GM12878 (cell line): ENCODE data around the gene PTPRC. TPM values are rescaled to one million over a fixed set of nuclear protein-coding genes. Genes with fewer than 3 reads are reported as not detected.

Experiments used
- ATAC-seq: fragments of 200-7000 bp; cut with Tn5 transposase; 3 replicates; pipeline ENCODE4 v1.9.1; 2020; ENCODE audit warnings: mild to moderate bottlenecking, moderate library complexity
- BruUV-seq: library from RNA; stranded (reverse); fragments of 400-500 nt; replicated peaks from 2 replicates; lab custom pipeline; 2021; lab: Mats Ljungman, UMichigan
- CTCF ChIA-PET: fragments of 300-600 bp; sonication (Branson Sonifier 250); formaldehyde crosslinking; extraction: SDS; loops from one replicate; lab custom pipeline; 2021; ENCODE audit warnings: inconsistent platforms; lab: Yijun Ruan, JAX
- POLR2A ChIA-PET: fragments of 350-600 bp; formaldehyde crosslinking; extraction: SDS; loops from one replicate; lab custom pipeline; 2021; ENCODE audit warnings: inconsistent platforms; lab: Charles Lee
- RAD21 ChIA-PET: fragments of 300-600 bp; sonication (Branson Sonifier 250); formaldehyde crosslinking; loops from one replicate; lab custom pipeline; 2023; ENCODE audit warnings: antibody characterized with exemption; ENCODE audit not compliant: unreplicated experiment; lab: Charles Lee
- SMC1A ChIA-PET: fragments of 300-600 bp; sonication (Branson Sonifier 250); formaldehyde crosslinking; loops from one replicate; lab custom pipeline; 2023; ENCODE audit not compliant: unreplicated experiment, uncharacterized antibody; lab: Charles Lee
- DNase-seq: peaks from one replicate; pipeline ENCODE4 v3.0.0-alpha.2; 2011; ENCODE audit warnings: low read depth, low spot score
- FAIRE-seq: peaks from 3 replicates; lab custom pipeline; 2011; peaks lifted over from hg19 to GRCh38; lab: Jason Lieb, UNC
- H2AFZ ChIP-seq: 2 replicates; pipeline ENCODE4 v1.6.0; 2011; ENCODE audit warnings: low read depth, low read length, control low read depth; ENCODE audit not compliant: control insufficient read depth
- H3K27ac ChIP-seq: 2 replicates; pipeline ENCODE4 v1.5.1; 2011; ENCODE audit warnings: control low read depth; ENCODE audit not compliant: control insufficient read depth, insufficient read depth
- H3K27me3 ChIP-seq, 2 experiments: replicated peaks in 1 of 2; 2 replicates each; pipeline versions ENCODE4 v1.6.0 to v1.6.1; 2011; ENCODE audit warnings: low read length in 1 of 2; ENCODE audit not compliant: control insufficient read depth in 2 of 2, insufficient read depth in 2 of 2
- H3K36me3 ChIP-seq, 2 experiments: 2 replicates each; pipeline ENCODE4 v1.5.1; 2011; ENCODE audit warnings: low read length in 1 of 2; ENCODE audit not compliant: control insufficient read depth in 2 of 2, insufficient read depth in 2 of 2
- H3K4me1 ChIP-seq: 2 replicates; pipeline ENCODE4 v1.6.1; 2011; ENCODE audit warnings: mild to moderate bottlenecking, low read length, moderate library complexity, mixed read lengths; ENCODE audit not compliant: control insufficient read depth, insufficient read depth
- H3K4me2 ChIP-seq: 2 replicates; pipeline ENCODE4 v1.6.0; 2011; ENCODE audit warnings: control low read depth; ENCODE audit not compliant: control insufficient read depth, insufficient read depth
- H3K4me3 ChIP-seq: fragments of 200-600 bp; sonication (generic); 2 replicates; pipeline ENCODE4 v1.5.1; 2016
- H3K79me2 ChIP-seq: 2 replicates; pipeline ENCODE4 v1.6.0; 2011; ENCODE audit warnings: low read length; ENCODE audit not compliant: control insufficient read depth, insufficient read depth
- H3K9ac ChIP-seq: 2 replicates; pipeline ENCODE4 v1.8.0; 2011; ENCODE audit warnings: low read length, control low read depth, mixed read lengths; ENCODE audit not compliant: control insufficient read depth, insufficient read depth
- H3K9me3 ChIP-seq: replicated peaks from 3 replicates; pipeline ENCODE4 v1.5.1; 2011; ENCODE audit warnings: mild to moderate bottlenecking, low read length; ENCODE audit not compliant: control insufficient read depth, insufficient read depth
- H4K20me1 ChIP-seq: 2 replicates; pipeline ENCODE4 v1.6.0; 2011; ENCODE audit not compliant: control insufficient read depth, insufficient read depth
- E4F1 ChIP-seq: fragments of 450-650 bp; IDR thresholded peaks from 2 replicates; pipeline ENCODE4 v1.6.1; 2018; ENCODE audit warnings: borderline replicate concordance, mild to moderate bottlenecking; ENCODE audit not compliant: partially characterized antibody
- FOS ChIP-seq: IDR thresholded peaks from 3 replicates; pipeline ENCODE4 v1.6.1; 2011; ENCODE audit warnings: borderline replicate concordance; ENCODE audit not compliant: insufficient read length; ENCODE audit errors: extremely low read depth
- HCFC1 ChIP-seq: fragments of 150-350 bp; IDR thresholded peaks from 2 replicates; pipeline ENCODE4 v1.6.1; 2014; ENCODE audit warnings: low read length
- HSF1 ChIP-seq: fragments of 150-350 bp; IDR thresholded peaks from 2 replicates; pipeline ENCODE4 v1.6.1; 2014; ENCODE audit warnings: mild to moderate bottlenecking, low read depth, low read length
- IRF4 ChIP-seq: IDR thresholded peaks from 2 replicates; pipeline ENCODE4 v1.6.1; 2011; ENCODE audit warnings: low read depth, low read length
- JUNB ChIP-seq: IDR thresholded peaks from 2 replicates; pipeline ENCODE4 v1.6.1; 2016; ENCODE audit warnings: antibody characterized with exemption, mild to moderate bottlenecking
- KLF5 ChIP-seq: fragments of 450-650 bp; IDR thresholded peaks from 2 replicates; pipeline ENCODE4 v1.6.1; 2014; ENCODE audit warnings: mild to moderate bottlenecking; ENCODE audit not compliant: partially characterized antibody
- MXI1 ChIP-seq: fragments of 150-350 bp; IDR thresholded peaks from 2 replicates; pipeline ENCODE4 v1.6.1; 2011; ENCODE audit warnings: low read depth, mild to moderate bottlenecking, inconsistent platforms, low read length, improper control_type of control experiment
- NFYA ChIP-seq: IDR thresholded peaks from 2 replicates; pipeline ENCODE4 v1.6.1; 2011; ENCODE audit warnings: low read depth, mild to moderate bottlenecking, low read length, improper control_type of control experiment, borderline replicate concordance
- RELB ChIP-seq: fragments of 450-650 bp; IDR thresholded peaks from 2 replicates; pipeline ENCODE4 v1.6.1; 2017; ENCODE audit warnings: low read depth, mild to moderate bottlenecking, moderate library complexity
- YBX1 ChIP-seq: fragments of 450-650 bp; IDR thresholded peaks from 2 replicates; pipeline ENCODE4 v1.6.1; 2016; ENCODE audit warnings: antibody characterized with exemption
- WGBS: methylation state at CpG from one replicate; pipeline ENCODE4 v1.1.6; 2016; ENCODE audit warnings: low lambda C conversion rate; ENCODE audit not compliant: insufficient replicate concordance, insufficient coverage; ENCODE audit errors: missing lambda C conversion rate; 5-methylcytosine and 5-hydroxymethylcytosine counted together
- in situ Hi-C: fragments of 300-500 bp; cut with MboI; formaldehyde crosslinking; loops from 9 replicates; pipeline ENCODE4 v1.14.3; 2018; ENCODE audit warnings: mixed read lengths
- intact Hi-C: fragments of 100-400 bp; cut with micrococcal nuclease; formaldehyde crosslinking; loops from one replicate; pipeline ENCODE4 v1.14.2; 2022; ENCODE audit not compliant: unreplicated experiment
- polyA plus RNA-seq, 11 experiments: library from polyadenylated mRNA; depleted of rRNA in 4 of 11; unstranded in 6 of 11; stranded (reverse) in 5 of 11; fragments of >200 nt; fragmentation: Nextera tagmentation in 4 of 11; fragmentation: Illumina TruSeq in 1 of 11; extraction: Ambion mirVana in 4 of 11; extraction: Trizol in 1 of 11; gene quantifications; 1 replicate in 1 of 11; 2 replicates in 10 of 11; pipeline versions ENCODE4 v1.2.1 to v1.2.3, GENCODE V29; 2011 to 2016; ENCODE audit warnings: inconsistent platforms in 2 of 11, missing spikeins in 2 of 11, low read depth in 1 of 11
- total RNA-seq, 4 experiments: library from RNA; depleted of rRNA in 3 of 4; stranded (reverse); fragments of >200 nt in 3 of 4; fragmentation: Illumina TruSeq in 1 of 4; extraction: Trizol in 1 of 4; gene quantifications; 2 replicates each; pipeline versions ENCODE4 v1.2.1 to v1.2.3, GENCODE V29; 2013 to 2021
- TF ChIP-seq, protein P1 (sequence below): fragments of 150-350 bp; IDR thresholded peaks from 2 replicates; pipeline ENCODE4 v1.6.1; 2016; ENCODE audit warnings: low read depth, low read length
- TF ChIP-seq, protein P2 (sequence below): IDR thresholded peaks from 2 replicates; pipeline ENCODE4 v1.6.1; 2011; ENCODE audit warnings: low read depth, low read length, improper control_type of control experiment, borderline replicate concordance

The PTPRC gene
- total and polyA plus RNA-seq, 10 of the 15 experiments (the other 5 are each of a cell fraction or from before 2014, with no cell fraction given) = 72.9 to 221 (median 118) TPM

DNA sequence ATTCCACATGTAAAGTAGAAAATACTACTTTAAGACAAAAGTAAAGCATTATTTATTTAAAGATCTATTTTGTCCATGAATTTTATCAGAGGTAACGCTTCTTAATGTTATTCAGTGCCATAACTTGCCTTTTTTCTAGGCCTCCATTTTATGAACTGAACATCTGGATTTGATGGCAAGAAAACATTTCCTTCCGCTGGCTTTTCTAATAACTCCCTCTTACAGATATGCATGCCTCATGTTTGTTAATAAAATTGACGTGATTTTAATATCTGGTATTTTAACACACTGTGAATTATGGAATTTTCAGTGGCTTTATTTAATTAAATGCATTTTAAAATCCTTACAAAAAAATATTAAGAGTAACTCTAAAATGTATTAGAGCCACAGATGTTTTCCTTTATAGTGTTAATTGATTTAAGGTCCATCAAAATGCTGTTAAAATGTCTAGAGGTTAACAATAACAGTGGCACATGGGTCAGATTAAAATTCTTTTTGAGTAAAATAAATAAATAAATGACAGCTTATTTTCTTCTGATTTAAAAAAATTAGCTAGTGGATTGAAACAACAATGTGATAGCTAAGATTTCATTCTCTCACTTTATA, 15.1 kb downstream of the PTPRC start:
- ChIA-PET POLR2A (no interaction called here), CTCF (no interaction called here), SMC1A (interaction anchor here (1.0 to 4.3 kb wide), 6 partner anchors 8 to 33 kb away, joined by 4 to 37 read pairs (median 6); partner anchors contain the start of gene PTPRC), RAD21 (interaction anchor here (0.8 to 1.0 kb wide), 2 partner anchors 9 to 10 kb away, joined by 3 read pairs; no protein-coding TSS in a partner anchor)
- Histone ChIP-seq H3K4me2 (no peak overlapping the region), H3K27ac (no peak overlapping the region), H3K9ac (no peak overlapping the region), H3K9me3 (no peaks in the 10 kb centered on the region; the same call in 2 of the 3 replicates), H3K27me3 (no peaks in the 10 kb centered on the region), H2AFZ (no peak overlapping the region), H3K36me3 (peaks cover 0 to 3% of the 10 kb centered on the region in 2 experiments; a peak in 1 of 4 replicates), H3K79me2 (peaks cover 52% of the 10 kb centered on the region), H3K4me3 (no peak overlapping the region), H3K4me1 (peaks cover 41% of the 10 kb centered on the region), H4K20me1 (no peaks in the 10 kb centered on the region)
- intact Hi-C loops (no loop called here), in situ Hi-C loops (no loop called here)
- TF ChIP-seq JUNB (no peak), RELB (no peak), HSF1 (no peak), E4F1 (no peak), HCFC1 (no peak), NFYA (no peak), KLF5 (no peak), MXI1 (no peak), FOS (no peak), YBX1 (no peak), IRF4 (no peak)
- TF ChIP-seq, protein P1, sequence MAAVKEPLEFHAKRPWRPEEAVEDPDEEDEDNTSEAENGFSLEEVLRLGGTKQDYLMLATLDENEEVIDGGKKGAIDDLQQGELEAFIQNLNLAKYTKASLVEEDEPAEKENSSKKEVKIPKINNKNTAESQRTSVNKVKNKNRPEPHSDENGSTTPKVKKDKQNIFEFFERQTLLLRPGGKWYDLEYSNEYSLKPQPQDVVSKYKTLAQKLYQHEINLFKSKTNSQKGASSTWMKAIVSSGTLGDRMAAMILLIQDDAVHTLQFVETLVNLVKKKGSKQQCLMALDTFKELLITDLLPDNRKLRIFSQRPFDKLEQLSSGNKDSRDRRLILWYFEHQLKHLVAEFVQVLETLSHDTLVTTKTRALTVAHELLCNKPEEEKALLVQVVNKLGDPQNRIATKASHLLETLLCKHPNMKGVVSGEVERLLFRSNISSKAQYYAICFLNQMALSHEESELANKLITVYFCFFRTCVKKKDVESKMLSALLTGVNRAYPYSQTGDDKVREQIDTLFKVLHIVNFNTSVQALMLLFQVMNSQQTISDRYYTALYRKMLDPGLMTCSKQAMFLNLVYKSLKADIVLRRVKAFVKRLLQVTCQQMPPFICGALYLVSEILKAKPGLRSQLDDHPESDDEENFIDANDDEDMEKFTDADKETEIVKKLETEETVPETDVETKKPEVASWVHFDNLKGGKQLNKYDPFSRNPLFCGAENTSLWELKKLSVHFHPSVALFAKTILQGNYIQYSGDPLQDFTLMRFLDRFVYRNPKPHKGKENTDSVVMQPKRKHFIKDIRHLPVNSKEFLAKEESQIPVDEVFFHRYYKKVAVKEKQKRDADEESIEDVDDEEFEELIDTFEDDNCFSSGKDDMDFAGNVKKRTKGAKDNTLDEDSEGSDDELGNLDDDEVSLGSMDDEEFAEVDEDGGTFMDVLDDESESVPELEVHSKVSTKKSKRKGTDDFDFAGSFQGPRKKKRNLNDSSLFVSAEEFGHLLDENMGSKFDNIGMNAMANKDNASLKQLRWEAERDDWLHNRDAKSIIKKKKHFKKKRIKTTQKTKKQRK = no peak
- TF ChIP-seq, protein P2, sequence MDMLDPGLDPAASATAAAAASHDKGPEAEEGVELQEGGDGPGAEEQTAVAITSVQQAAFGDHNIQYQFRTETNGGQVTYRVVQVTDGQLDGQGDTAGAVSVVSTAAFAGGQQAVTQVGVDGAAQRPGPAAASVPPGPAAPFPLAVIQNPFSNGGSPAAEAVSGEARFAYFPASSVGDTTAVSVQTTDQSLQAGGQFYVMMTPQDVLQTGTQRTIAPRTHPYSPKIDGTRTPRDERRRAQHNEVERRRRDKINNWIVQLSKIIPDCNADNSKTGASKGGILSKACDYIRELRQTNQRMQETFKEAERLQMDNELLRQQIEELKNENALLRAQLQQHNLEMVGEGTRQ = no peak
- WGBS = 79% methylated on average over 3 of the region's 3 CpGs
- BruUV-seq = no TSS peak
- ATAC-seq (no peak), DNase-seq (no peak), FAIRE-seq (no peak)
